ENCODE results near the gene HACD2.

HACD2 gene

GRCh38 chr3:123543950-123544349, 40.9 kb downstream of the HACD2 start:
- no peak overlapping the region for H3K4me3 ChIP-seq (ENCODE audit: low read depth, low read length)
- DNase-seq (ENCODE audit: low read depth): no peak
- TF ChIP-seq, protein P1, sequence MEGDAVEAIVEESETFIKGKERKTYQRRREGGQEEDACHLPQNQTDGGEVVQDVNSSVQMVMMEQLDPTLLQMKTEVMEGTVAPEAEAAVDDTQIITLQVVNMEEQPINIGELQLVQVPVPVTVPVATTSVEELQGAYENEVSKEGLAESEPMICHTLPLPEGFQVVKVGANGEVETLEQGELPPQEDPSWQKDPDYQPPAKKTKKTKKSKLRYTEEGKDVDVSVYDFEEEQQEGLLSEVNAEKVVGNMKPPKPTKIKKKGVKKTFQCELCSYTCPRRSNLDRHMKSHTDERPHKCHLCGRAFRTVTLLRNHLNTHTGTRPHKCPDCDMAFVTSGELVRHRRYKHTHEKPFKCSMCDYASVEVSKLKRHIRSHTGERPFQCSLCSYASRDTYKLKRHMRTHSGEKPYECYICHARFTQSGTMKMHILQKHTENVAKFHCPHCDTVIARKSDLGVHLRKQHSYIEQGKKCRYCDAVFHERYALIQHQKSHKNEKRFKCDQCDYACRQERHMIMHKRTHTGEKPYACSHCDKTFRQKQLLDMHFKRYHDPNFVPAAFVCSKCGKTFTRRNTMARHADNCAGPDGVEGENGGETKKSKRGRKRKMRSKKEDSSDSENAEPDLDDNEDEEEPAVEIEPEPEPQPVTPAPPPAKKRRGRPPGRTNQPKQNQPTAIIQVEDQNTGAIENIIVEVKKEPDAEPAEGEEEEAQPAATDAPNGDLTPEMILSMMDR (conservative IDR thresholded peaks at IDR 0.05; ENCODE audit: low read depth, low read length): no peak

DNA sequence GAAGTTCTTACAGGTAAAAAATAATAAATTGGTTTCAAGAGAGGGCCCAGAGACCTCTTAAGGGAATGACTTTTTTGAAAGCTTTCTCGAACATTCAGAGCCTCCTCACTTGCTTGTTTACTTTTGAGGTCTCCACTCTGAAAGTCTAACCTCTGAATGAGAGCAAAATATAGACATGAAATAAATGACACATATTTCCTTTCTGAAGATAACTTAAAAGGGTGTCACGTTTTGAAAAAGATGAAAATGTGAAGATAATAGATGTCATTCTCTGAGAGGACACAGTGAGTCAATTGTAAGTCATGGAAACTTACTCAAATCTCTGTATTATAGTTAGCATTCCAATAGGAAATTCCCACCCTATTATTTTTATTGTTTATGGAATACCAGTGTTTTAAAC, 44.6 kb downstream of the HACD2 start:
- H3K4me3 ChIP-seq (ENCODE audit: low read depth, low read length): no peak overlapping the region
- TF ChIP-seq, protein P1 (conservative IDR thresholded peaks at IDR 0.05; ENCODE audit: low read depth, low read length): no peak
- no peak for DNase-seq (ENCODE audit: low read depth)

DNA sequence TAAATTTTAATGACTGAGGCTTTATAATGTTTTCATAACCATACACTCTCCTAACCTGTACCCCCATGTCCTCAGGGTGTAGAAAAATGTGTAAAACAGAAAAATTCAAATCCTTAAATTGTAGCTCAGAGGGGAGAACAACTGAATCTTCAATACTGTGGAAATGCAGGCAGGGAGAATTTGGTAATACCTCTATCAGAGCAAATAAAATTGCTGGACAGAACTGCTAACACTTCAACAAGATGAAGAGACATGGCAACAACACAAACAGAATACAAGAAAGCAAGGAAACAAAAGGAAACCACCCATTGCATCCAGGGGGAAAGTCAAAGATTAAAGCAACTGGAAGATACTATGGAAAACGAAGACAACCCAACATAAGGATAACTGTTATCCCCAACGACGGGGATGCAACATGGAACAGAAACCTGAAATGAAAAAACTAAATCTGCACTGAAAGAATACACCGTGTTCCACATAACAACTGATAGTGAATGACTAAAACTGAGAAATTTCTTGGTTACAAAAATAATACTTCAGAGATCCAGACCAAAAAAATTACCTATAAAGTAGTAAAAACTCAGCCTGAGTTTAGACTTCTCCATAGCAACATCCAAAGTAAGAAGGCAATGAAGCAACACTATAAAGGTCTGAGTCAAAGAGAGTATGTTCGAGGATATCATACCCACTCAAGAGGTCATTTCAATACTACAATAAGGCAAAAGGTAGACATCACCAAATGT, 48.5 kb downstream of the HACD2 start:
- TF ChIP-seq, protein P1 (conservative IDR thresholded peaks at IDR 0.05; ENCODE audit: low read depth, low read length): no peak
- no peak for DNase-seq (ENCODE audit: low read depth)
- no peak overlapping the region for H3K4me3 ChIP-seq (ENCODE audit: low read depth, low read length)

DNA sequence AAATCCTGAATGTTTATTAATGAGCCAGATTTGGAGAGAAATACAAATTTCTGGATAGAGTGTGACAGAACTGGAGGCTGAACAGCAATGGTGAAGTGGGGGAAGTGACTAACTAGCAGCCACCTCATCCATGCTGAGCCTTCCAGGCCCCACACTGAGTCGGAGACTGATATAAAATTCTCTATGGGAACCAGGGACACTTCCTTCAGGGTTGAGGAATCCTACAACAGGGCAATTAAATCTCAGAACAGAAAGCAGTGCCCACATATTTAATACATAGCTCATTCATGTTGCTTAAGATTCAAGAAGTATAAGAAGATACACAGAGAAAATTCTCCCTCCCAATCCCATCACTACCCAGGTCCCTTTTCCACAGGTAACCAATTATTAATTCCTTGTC, 49.3 kb downstream of the HACD2 start:
- no peak overlapping the region for H3K4me3 ChIP-seq (ENCODE audit: low read depth, low read length)
- peak; percentile 62 for DNase-seq (ENCODE audit: low read depth)
- TF ChIP-seq, protein P1 (conservative IDR thresholded peaks at IDR 0.05; ENCODE audit: low read depth, low read length): no peak

GRCh38 chr3:123534264-123534663, 50.6 kb downstream of the HACD2 start:
- TF ChIP-seq, protein P1 (conservative IDR thresholded peaks at IDR 0.05; ENCODE audit: low read depth, low read length): no peak
- DNase-seq (ENCODE audit: low read depth): no peak
- no peak overlapping the region for H3K4me3 ChIP-seq (ENCODE audit: low read depth, low read length)

GRCh38 chr3:123533554-123534159, 51.2 kb downstream of the HACD2 start:
- TF ChIP-seq, protein P1 (conservative IDR thresholded peaks at IDR 0.05; ENCODE audit: low read depth, low read length): no peak
- H3K4me3 ChIP-seq (ENCODE audit: low read depth, low read length): no peak overlapping the region
- DNase-seq (ENCODE audit: low read depth): peak; percentile 63

- H3K4me3 ChIP-seq (ENCODE audit: low read depth, low read length): no peak overlapping the region
- TF ChIP-seq, protein P1 (conservative IDR thresholded peaks at IDR 0.05; ENCODE audit: low read depth, low read length): no peak
- DNase-seq (ENCODE audit: low read depth): no peak
These were observed 56.7 kb downstream of the HACD2 start for GRCh38 chr3:123528130-123528529.

Measured in choroid plexus epithelial cell (primary cell).